Heart right ventricle (tissue), 16 donors: ENCODE measurements around the gene CCDC102A. TPM values are rescaled to one million over a fixed set of nuclear protein-coding genes. Genes with fewer than 3 reads are reported as not detected.

Experiments used
- ATAC-seq, 8 donors: fragments of 200-7000 bp; cut with Tn5 transposase; one replicate each; pipeline ENCODE4 v1.9.1; 2020; ENCODE audit warnings: mild to moderate bottlenecking in 8 of 8, moderate library complexity in 8 of 8, moderate number of reproducible peaks in 1 of 8
- DNase-seq, 2 donors: peaks; one replicate each; pipeline ENCODE4 v3.0.0-alpha.2; 2020
- H3K27ac ChIP-seq, 10 donors: fragments of 200-600 bp; sonication (generic) in 2 of 10; one replicate each; pipeline versions ENCODE4 v1.5.0 to v1.8.0; 2020 to 2022; ENCODE audit warnings: mild to moderate bottlenecking in 3 of 10
- H3K27me3 ChIP-seq, 7 donors: fragments of 200-600 bp; one replicate each; pipeline ENCODE4 v1.8.0; 2021 to 2022; ENCODE audit warnings: mild to moderate bottlenecking in 2 of 7
- H3K36me3 ChIP-seq, 9 donors: fragments of 200-600 bp; sonication (generic) in 1 of 9; one replicate each; pipeline versions ENCODE4 v1.5.0 to v1.8.0; 2020 to 2022; ENCODE audit warnings: mild to moderate bottlenecking in 2 of 9
- H3K4me1 ChIP-seq, 9 donors: fragments of 200-600 bp; sonication (generic) in 1 of 9; one replicate each; pipeline versions ENCODE4 v1.5.0 to v1.8.0; 2020 to 2022; ENCODE audit warnings: mild to moderate bottlenecking in 4 of 9
- H3K4me3 ChIP-seq, 10 donors: fragments of 200-600 bp; sonication (generic) in 2 of 10; one replicate each; pipeline versions ENCODE4 v1.5.0 to v1.8.0; 2020 to 2022; ENCODE audit warnings: mild to moderate bottlenecking in 7 of 10, moderate library complexity in 2 of 10
- H3K9me3 ChIP-seq, 11 donors: fragments of 200-600 bp in 10 of 11; sonication (generic) in 2 of 11; one replicate each; pipeline versions ENCODE4 v1.5.0 to v1.8.0; 2013 to 2022; ENCODE audit warnings: mild to moderate bottlenecking in 2 of 11, control low read depth in 1 of 11, moderate library complexity in 1 of 11
- CTCF ChIP-seq, 9 donors: fragments of 200-600 bp; sonication (generic) in 2 of 9; IDR thresholded peaks; one replicate each; pipeline versions ENCODE4 v1.5.0 to v1.8.0; 2021 to 2022; ENCODE audit warnings: antibody characterized with exemption in 9 of 9, mild to moderate bottlenecking in 5 of 9, moderate library complexity in 1 of 9
- WGBS, 2 donors: extraction: QIAGEN DNeasy Blood & Tissue Kit; methylation state at CpG; one replicate each; pipeline ENCODE4 v1.1.7; 2013; ENCODE audit warnings: inconsistent platforms in 1 of 2; 5-methylcytosine and 5-hydroxymethylcytosine counted together
- intact Hi-C, 10 donors: fragments of 100-400 bp; cut with DNase I; formaldehyde crosslinking; loops; one replicate each; pipeline versions ENCODE4 v1.11.1 to v1.14.2; 2022
- polyA plus RNA-seq, 2 donors: library from polyadenylated mRNA; stranded (reverse); fragments of 200-250 nt; gene quantifications; one replicate each; pipeline ENCODE4 v1.2.3, GENCODE V29; 2013
- total RNA-seq, 10 donors: library from RNA; stranded (reverse); fragmentation: NEBNext Ultra II Directional in 3 of 10; extraction: Animal tissue kit (Norgen Biotek cat#: 25700) in 3 of 10; gene quantifications; one replicate each; pipeline versions ENCODE4 v1.2.1 to v1.2.4, GENCODE V29; 2021 to 2023
- donor health status: Arrhythmogenic right ventricular cardiomyopathy.
- donor health status: ischemic (EF 13 %, LVEDD 7.1; RV severe dilation, severe dysfunction).
- donor health status: healthy with polysubstance abuse.
- donor health status: DM: no; HTN: yes; CAD: no.
- donor health status: DM: no; HTN: no; CAD: no.
- donor health status: ischemic (EF 25% LVEDD 6.9; RV normal size, moderate dysfunction).
- donor health status: ischemic (EF 25% LVEDD 5.7; RV mildly dilated, moderate dysfunction).
- donor health status: healthy.
- donor health status: DM: yes; HTN: yes; CAD: no.
- donor health status: Ischemic cardiomyopathy.
- donor health status: ischemic (EF 35%, LVEDD 5.7; RV mildly dilated, moderate dysfunction).
- donor health status: nonischemic (EF 11% LVEDD 7.7; RV severe dilation, severe dysfunction).
- donor health status: DM: yes; HTN: yes; CAD: no.
- donor health status: PGD.
- donor health status: ischemic (EF 29% LVEDD 5.4; RV normal size, mild dysfunction).
- donor health status: nonischemic (EF 23%, LVEDD 6.1; RV moderate dilation, normal function).

CCDC102A gene
- total and polyA plus RNA-seq, 12 donors, result 3.1 to 10.2 (median 5.1) TPM

- no peak for DNase-seq
- peaks cover 0 to 24% (median 11%) of the 10 kb centered on the region in 9 donors for H3K4me1 ChIP-seq
- H3K27ac ChIP-seq, result peak overlapping the region in 8 of 10 donors; percentile 16 to 68 (median 44)
- WGBS, 2 donors, result 73 to 77% methylated on average over 23 of the region's 23 CpGs
- ATAC-seq, result peak in 7 of 8 donors; percentile 23 to 71 (median 49)
- no peak overlapping the region for H3K4me3 ChIP-seq
- peaks cover 0 to 65% (median 9%) of the 10 kb centered on the region in 9 donors for H3K36me3 ChIP-seq
- H3K27me3 ChIP-seq, result no peaks in the 10 kb centered on the region
- no peaks in the 10 kb centered on the region for H3K9me3 ChIP-seq
- intact Hi-C loops, result loop anchor here (5.0 to 10.0 kb wide), 9 partner anchors 38 to 213 kb away; partner anchors contain the start of gene POLR2C (in 3 of the 10)
- TF ChIP-seq CTCF (IDR thresholded peaks at IDR 0.05), result no peak
Observed at GRCh38 chr16:57514791-57515600, 21.4 kb downstream of the CCDC102A start.

- 71 to 72% methylated on average over 4 of the region's 4 CpGs for WGBS, 2 donors
- DNase-seq (no peak), ATAC-seq (no peak)
- no peak overlapping the region for H3K4me3 ChIP-seq
- TF ChIP-seq CTCF (IDR thresholded peaks at IDR 0.05), result no peak
- H3K36me3 ChIP-seq, result peaks cover 0 to 65% (median 9%) of the 10 kb centered on the region in 9 donors
- intact Hi-C loops, result loop anchor here in 2 of 10 donors (10.0 kb wide), 3 partner anchors 50 to 210 kb away; partner anchors contain the start of gene POLR2C (in 1 of the 2)
- H3K27me3 ChIP-seq, result no peaks in the 10 kb centered on the region
- no peaks in the 10 kb centered on the region for H3K9me3 ChIP-seq
- peaks cover 0 to 22% (median 9%) of the 10 kb centered on the region in 9 donors for H3K4me1 ChIP-seq
- H3K27ac ChIP-seq, result peak overlapping the region in 8 of 10 donors; percentile 16 to 68 (median 44)
Observed at GRCh38 chr16:57514371-57514770, 22.0 kb downstream of the CCDC102A start.

GRCh38 chr16:57513371-57514102 is 22.8 kb downstream of the CCDC102A start:
- no peak for TF ChIP-seq CTCF (IDR thresholded peaks at IDR 0.05)
- DNase-seq (no peak), ATAC-seq (no peak)
- no peak overlapping the region for H3K4me3 ChIP-seq
- intact Hi-C loops, result loop anchor here in 2 of 10 donors (10.0 kb wide), 3 partner anchors 49 to 209 kb away; partner anchors contain the start of gene POLR2C (in 1 of the 2)
- H3K9me3 ChIP-seq, result no peaks in the 10 kb centered on the region
- H3K27me3 ChIP-seq, result no peaks in the 10 kb centered on the region
- peaks cover 0 to 60% (median 9%) of the 10 kb centered on the region in 9 donors for H3K36me3 ChIP-seq
- H3K27ac ChIP-seq, result no peak overlapping the region
- peaks cover 0 to 22% (median 9%) of the 10 kb centered on the region in 9 donors for H3K4me1 ChIP-seq
- WGBS, 2 donors, result 83 to 85% methylated on average over 14 of the region's 14 CpGs
